Activated CD8-positive, alpha-beta T cell treated with anti-CD3 and anti-CD28 coated beads for 36 hours (primary cell): Measurements from ENCODE around the gene TBC1D22A. TPM values are rescaled to one million over a fixed set of nuclear protein-coding genes. Genes with fewer than 3 reads are reported as not detected.

Experiments used
- ATAC-seq: fragments of 200-7000 bp; cut with Tn5 transposase; one replicate; pipeline ENCODE4 v1.10.0; 2021; ENCODE audit warnings: mild to moderate bottlenecking, moderate library complexity
- CTCF ChIA-PET: fragments of 350-600 bp; sonication (Branson Sonifier 250); formaldehyde crosslinking; loops from one replicate; lab custom pipeline; 2021; ENCODE audit warnings: antibody characterized with exemption; lab: Charles Lee
- POLR2A ChIA-PET: fragments of 350-600 bp; sonication (Branson Sonifier 250); formaldehyde crosslinking; loops from one replicate; lab custom pipeline; 2021; ENCODE audit warnings: antibody characterized with exemption; lab: Charles Lee
- DNase-seq: peaks from one replicate; pipeline ENCODE4 v3.0.0-alpha.2; 2020
- H3K27ac Mint-ChIP-seq: one replicate; pipeline ENCODE4 v1.8.0; 2021; ENCODE audit warnings: mild to moderate bottlenecking, mixed read lengths
- H3K27me3 Mint-ChIP-seq: one replicate; pipeline ENCODE4 v1.8.0; 2021; ENCODE audit warnings: mixed read lengths
- H3K36me3 Mint-ChIP-seq: one replicate; pipeline ENCODE4 v1.8.0; 2021; ENCODE audit warnings: low read depth, mixed read lengths
- H3K4me1 Mint-ChIP-seq: one replicate; pipeline ENCODE4 v1.8.0; 2021; ENCODE audit warnings: low read depth, mixed read lengths
- H3K4me3 Mint-ChIP-seq: one replicate; pipeline ENCODE4 v1.8.0; 2021; ENCODE audit warnings: mild to moderate bottlenecking, moderate library complexity, mixed read lengths
- H3K9me3 Mint-ChIP-seq: one replicate; pipeline ENCODE4 v1.8.0; 2021; ENCODE audit warnings: mixed read lengths
- CTCF ChIP-seq: fragments of 200-600 bp; IDR thresholded peaks from one replicate; pipeline ENCODE4 v1.8.0; 2022; ENCODE audit warnings: antibody characterized with exemption, mild to moderate bottlenecking
- intact Hi-C: fragments of 100-400 bp; cut with micrococcal nuclease; formaldehyde crosslinking; loops from one replicate; pipeline ENCODE4 v1.10.0; 2022
- total RNA-seq, 2 experiments: library from RNA; stranded (reverse); gene quantifications; one replicate each; pipeline ENCODE4 v1.2.3, GENCODE V29; 2021

The TBC1D22A gene
- total RNA-seq, 2 experiments from 2014 or later, result 41.0 to 42.8 TPM

GRCh38 chr22:46735747-46736608 is 26.5 kb upstream of the TBC1D22A start:
- no peak for DNase-seq
- peak overlapping the region; percentile 98 for H3K27ac Mint-ChIP-seq
- no peaks in the 10 kb centered on the region for H3K27me3 Mint-ChIP-seq
- ChIA-PET CTCF (interaction anchor here (0.7 to 2.5 kb wide), 5 partner anchors 9 to 173 kb away, joined by 3 to 8 read pairs (median 3); no protein-coding TSS in a partner anchor), POLR2A (interaction anchor here (0.6 to 1.3 kb wide), 6 partner anchors 9 to 122 kb away, joined by 3 to 5 read pairs (median 3); partner anchors contain the start of gene TBC1D22A)
- no peaks in the 10 kb centered on the region for H3K9me3 Mint-ChIP-seq
- H3K4me1 Mint-ChIP-seq, result peaks cover 54% of the 10 kb centered on the region
- intact Hi-C loops, result no loop called here
- TF ChIP-seq CTCF, result no peak
- H3K4me3 Mint-ChIP-seq, result peak overlapping the region; percentile 93
- no peak for ATAC-seq
- H3K36me3 Mint-ChIP-seq, result peaks cover 25% of the 10 kb centered on the region

DNA sequence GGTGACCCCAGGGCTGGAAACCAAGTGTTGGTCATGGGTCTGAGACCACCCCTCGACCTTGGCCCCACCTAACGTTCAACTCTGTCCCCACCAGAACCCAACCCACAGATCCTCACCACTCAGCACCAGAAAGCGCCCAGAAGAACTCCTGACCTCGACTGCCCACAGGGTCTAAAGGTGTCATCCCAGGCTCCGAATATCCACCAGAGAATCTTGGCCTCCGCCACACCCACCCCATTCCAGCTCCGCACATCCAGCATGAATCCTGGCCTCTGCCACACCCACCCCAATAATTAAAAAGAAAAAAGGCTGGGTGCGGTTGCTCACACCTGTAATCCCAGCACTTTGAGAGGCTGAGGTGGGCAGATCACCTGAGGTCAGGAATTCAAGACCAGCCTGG is 25.7 kb upstream of the TBC1D22A start:
- H3K27me3 Mint-ChIP-seq, result no peaks in the 10 kb centered on the region
- CTCF ChIA-PET, result interaction anchor here (1.2 to 2.5 kb wide), 3 partner anchors 22 to 173 kb away, joined by 3 to 8 read pairs (median 5); no protein-coding TSS in a partner anchor
- TF ChIP-seq CTCF, result no peak
- peak overlapping the region; percentile 93 for H3K4me3 Mint-ChIP-seq
- POLR2A ChIA-PET, result interaction anchor here (1.3 kb wide), 1 partner anchor 123 kb away, joined by 5 read pairs; no protein-coding TSS in a partner anchor
- ATAC-seq (no peak), DNase-seq (no peak)
- H3K36me3 Mint-ChIP-seq, result peaks cover 21% of the 10 kb centered on the region
- intact Hi-C loops, result no loop called here
- H3K4me1 Mint-ChIP-seq, result peaks cover 47% of the 10 kb centered on the region
- H3K27ac Mint-ChIP-seq, result peak overlapping the region; percentile 98
- H3K9me3 Mint-ChIP-seq, result no peaks in the 10 kb centered on the region

DNA sequence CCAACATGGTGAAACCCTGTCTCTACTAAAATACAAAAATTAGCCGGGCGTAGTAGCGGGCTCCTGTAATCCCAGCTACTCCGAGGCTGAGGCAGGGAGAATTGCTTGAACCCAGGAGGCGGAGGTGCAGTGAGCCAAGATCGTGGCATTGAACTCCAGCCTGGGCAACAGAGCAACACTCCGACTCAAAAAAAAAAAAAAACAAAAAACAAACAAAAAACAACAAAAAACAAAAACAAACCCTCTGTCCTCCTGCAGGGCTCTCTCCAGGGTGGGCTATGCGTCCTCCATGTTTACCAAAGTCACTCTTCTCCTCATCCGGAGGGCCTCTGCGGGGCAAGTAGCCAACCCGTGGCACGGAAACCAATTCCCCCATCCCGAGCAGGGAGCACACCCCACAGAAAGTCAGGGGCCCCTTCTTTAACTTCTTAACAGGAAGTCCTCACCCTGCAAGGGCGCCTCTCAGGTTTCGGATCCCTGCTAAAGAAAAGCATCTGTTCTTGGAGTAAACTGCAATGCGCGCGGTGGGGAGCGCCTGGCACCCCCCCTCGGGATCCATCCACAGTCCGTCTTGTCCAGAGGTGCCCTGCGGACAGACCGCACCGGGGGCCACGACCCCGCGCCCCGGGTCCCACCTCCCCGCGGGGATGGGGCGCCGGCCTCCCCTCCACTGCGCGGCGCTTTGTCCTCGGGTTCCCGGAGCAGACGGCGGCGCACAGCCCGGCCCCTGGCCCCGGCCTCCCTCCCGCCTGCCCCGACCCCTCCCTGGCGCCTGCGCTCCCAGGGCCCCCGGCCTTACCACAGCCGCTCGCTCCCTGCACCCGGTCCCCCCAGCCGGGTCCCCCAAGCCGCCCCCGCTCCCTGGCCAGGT is 25.1 kb upstream of the TBC1D22A start:
- no peaks in the 10 kb centered on the region for H3K27me3 Mint-ChIP-seq
- peak overlapping the region; percentile 93 for H3K4me3 Mint-ChIP-seq
- DNase-seq, result peak; percentile 70
- POLR2A ChIA-PET, result no interaction called here
- H3K36me3 Mint-ChIP-seq, result peaks cover 20% of the 10 kb centered on the region
- H3K9me3 Mint-ChIP-seq, result no peaks in the 10 kb centered on the region
- peaks cover 41% of the 10 kb centered on the region for H3K4me1 Mint-ChIP-seq
- CTCF ChIA-PET, result interaction anchor here (1.8 to 2.5 kb wide), 2 partner anchors 21 to 174 kb away, joined by 5 to 8 read pairs; no protein-coding TSS in a partner anchor
- TF ChIP-seq CTCF, result no peak
- ATAC-seq, result peak; percentile 48
- intact Hi-C loops, result no loop called here
- peak overlapping the region; percentile 98 for H3K27ac Mint-ChIP-seq

DNA sequence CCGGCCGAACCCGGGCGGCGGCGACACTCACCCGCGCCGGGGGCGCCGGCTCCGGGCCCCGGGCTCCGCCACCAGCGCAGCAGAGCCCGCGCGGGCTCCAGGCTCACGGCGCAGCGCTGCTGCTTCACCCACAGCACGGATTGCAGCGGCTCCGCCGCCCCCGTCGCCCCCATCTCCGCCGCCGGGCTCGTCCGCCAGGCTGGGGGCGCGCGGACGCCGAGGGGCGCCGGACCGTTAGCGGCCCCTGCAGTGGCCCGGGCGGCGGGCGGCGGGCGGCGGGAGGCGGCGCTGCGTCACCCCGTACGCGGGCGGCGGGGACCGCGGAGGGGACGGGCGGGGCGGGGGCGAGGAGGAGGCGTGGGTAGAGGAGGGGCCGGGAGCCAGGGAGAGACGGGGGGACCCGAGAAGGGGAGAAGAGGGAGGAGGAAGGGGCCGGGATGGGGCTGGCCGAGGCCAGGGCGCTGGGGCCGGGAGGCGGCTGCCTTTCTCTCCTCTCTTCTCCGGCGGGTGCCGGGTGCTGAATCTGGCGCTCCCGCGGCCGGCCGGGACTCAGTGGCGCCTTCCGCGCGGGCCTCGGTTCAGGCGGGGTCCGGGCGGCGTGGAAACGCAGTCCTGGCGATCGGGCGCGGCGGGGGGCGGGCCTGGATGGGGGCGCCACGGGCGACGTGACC is 24.3 kb upstream of the TBC1D22A start, which contains the start of gene CERK:
Gene CERK (minus strand): TSS at position 277 of the 671 bp plus-strand sequence. CDS start 104 bp downstream, at position 173.
- ChIA-PET POLR2A (interaction anchor here (1.0 to 2.8 kb wide), 5 partner anchors 10 to 31 kb away, joined by 3 to 14 read pairs (median 6); partner anchors contain the start of gene TBC1D22A), CTCF (interaction anchor here (0.7 to 3.7 kb wide), 6 partner anchors 12 to 65 kb away, joined by 3 to 16 read pairs (median 4); partner anchors contain the start of gene TBC1D22A)
- Mint-ChIP-seq H3K4me1 (peaks cover 36% of the 10 kb centered on the region), H3K4me3 (peak within 1 kb of the TSS; percentile 93), H3K27ac (peak within 1 kb of the TSS; percentile 98), H3K36me3 (peaks cover 20% of the 10 kb centered on the region), H3K27me3 (no peaks in the 10 kb centered on the region), H3K9me3 (peaks cover 5% of the 10 kb centered on the region)
- intact Hi-C loops, result no loop called here
- DNase-seq (peak; percentile 43), ATAC-seq (peak; percentile 43)
- no peak for TF ChIP-seq CTCF
